Mononuclear cell (primary cell): ENCODE data around the gene CHID1. TPM values are rescaled to one million over a fixed set of nuclear protein-coding genes. Genes with fewer than 3 reads are reported as not detected.

ENCODE experiments used
- H3K27me3 ChIP-seq: 2 replicates; pipeline ENCODE4 v1.6.0; 2011; ENCODE audit warnings: low read length, control low read depth; ENCODE audit not compliant: insufficient read depth
- H3K4me1 ChIP-seq: 2 replicates; pipeline ENCODE4 v1.5.1; 2011; ENCODE audit warnings: mild to moderate bottlenecking, low read length, control low read depth; ENCODE audit not compliant: insufficient read depth
- H3K4me3 ChIP-seq: 2 replicates; pipeline ENCODE4 v1.5.1; 2011; ENCODE audit warnings: mild to moderate bottlenecking, low read length, moderate library complexity
- H3K9me3 ChIP-seq: 2 replicates; pipeline ENCODE4 v1.5.1; 2011; ENCODE audit warnings: low read depth, mild to moderate bottlenecking, control low read depth, low read length
- total RNA-seq: library from RNA; depleted of rRNA; stranded (reverse); fragments of >200 nt; gene quantifications from one replicate; pipeline ENCODE4 v1.2.3, GENCODE V29; 2012

Gene CHID1
- 8.2 TPM for total RNA-seq

DNA sequence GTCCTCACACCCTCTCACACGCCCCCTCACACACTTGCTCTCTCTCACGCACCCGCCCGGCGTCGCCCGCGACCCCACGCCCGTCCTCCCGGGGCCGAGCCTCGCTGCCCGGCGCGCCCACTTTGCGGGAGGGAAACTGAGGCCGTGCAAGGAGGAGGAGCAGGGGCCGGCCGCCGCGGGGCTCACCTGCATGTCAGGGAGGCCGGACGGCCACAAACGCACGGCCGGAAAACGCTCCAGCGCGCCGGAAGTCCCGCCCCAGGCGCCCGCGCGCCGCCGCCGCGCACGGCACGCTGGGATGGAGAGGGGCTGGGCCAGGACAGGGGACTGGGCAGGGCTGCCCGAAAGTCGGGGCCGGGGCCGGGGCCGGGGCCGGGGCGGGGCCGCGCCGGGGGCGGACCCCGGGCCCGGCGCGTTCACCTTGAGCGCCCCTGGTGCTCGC, at the start of gene CHID1:
Gene CHID1 (minus strand): TSS at position 222 of the 442 bp plus-strand sequence. CDS start 5,994 bp downstream, outside the sequence.
- Histone ChIP-seq H3K4me1 (peaks cover 17% of the 10 kb centered on the region), H3K27me3 (no peaks in the 10 kb centered on the region), H3K4me3 (peak within 1 kb of the TSS; percentile 61), H3K9me3 (no peaks in the 10 kb centered on the region)

- no peaks in the 10 kb centered on the region for H3K9me3 ChIP-seq
- peaks cover 6% of the 10 kb centered on the region for H3K4me1 ChIP-seq
- H3K27me3 ChIP-seq = no peaks in the 10 kb centered on the region
- no peak overlapping the region for H3K4me3 ChIP-seq
These were observed 49.0 kb upstream of the CHID1 start for GRCh38 chr11:959608-960007.

DNA sequence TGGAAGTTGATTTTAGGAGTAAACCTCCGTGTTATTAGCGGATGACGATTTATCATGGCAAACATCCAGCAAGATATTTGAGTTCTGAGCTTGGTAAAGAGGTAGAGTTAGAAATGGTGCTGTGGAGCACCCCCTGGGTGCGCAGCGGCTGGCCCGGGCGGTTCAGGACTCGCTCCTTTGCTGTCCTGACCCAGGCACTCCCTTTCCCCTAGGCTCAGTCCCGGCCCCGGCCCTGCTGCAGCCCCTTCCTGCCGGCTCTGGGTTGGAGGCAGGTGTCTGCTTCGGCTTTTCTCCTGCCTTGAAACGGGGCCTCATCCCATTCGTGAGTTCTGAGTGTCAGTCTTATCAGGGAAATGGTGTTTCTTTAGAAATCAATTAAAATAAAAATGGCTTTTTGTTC, 48.4 kb upstream of the CHID1 start:
- Histone ChIP-seq H3K4me1 (peaks cover 6% of the 10 kb centered on the region), H3K9me3 (no peaks in the 10 kb centered on the region), H3K27me3 (no peaks in the 10 kb centered on the region), H3K4me3 (no peak overlapping the region)

DNA sequence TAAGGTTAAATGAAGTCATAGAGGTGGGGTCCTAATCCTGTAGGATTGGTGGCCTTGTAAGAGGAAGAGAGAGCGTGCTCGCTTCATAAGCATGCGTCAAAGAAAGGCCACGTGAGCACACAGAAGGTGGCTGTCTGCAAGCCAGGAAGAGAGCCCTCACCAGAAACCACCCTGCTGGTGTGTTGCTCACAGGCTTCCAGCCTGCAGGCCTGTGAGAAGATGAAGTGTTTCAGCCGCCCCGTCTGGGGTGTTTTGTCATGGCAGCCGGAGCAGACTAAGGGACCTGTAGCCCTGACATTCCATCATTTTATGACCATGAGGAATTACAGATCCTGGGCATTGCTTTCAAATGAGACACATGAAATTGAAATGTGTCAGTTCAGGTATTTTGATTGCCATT, 47.5 kb upstream of the CHID1 start:
- H3K27me3 ChIP-seq = no peaks in the 10 kb centered on the region
- H3K4me1 ChIP-seq = peaks cover 6% of the 10 kb centered on the region
- no peak overlapping the region for H3K4me3 ChIP-seq
- H3K9me3 ChIP-seq = no peaks in the 10 kb centered on the region

DNA sequence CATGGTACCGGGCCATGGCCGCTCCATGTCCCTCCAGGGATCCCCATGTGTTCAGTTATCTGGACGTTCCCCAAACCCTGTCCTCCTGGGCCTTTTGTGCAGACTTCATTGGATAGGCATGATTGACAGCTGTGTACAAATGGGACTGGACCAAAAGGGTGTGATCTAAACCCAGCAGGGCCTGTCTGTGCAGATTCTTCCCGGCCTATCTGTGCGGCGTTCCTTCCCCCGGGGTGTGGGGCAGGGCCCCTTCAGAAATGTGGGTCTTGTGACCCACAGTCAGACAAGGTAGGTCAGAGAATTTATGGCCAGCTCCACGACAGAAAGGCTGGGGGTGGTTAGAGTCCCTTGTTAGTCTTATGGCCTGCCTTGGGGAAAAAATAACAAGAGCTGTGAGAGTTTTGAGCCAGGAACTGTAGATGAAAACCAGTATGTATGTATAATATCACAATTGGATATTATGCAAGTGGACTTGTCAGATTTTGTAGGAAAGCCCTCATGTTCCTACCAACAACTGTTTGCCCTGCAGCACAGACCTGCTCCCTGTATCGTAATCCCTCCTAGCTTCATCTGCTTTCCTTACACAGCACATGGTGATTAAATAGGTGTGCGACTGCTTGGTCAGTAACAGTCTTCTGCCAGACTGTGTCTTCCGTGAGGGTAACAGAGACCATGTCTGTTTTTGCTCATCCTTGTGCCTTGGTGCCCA, 46.8 kb upstream of the CHID1 start:
- Histone ChIP-seq H3K27me3 (no peaks in the 10 kb centered on the region), H3K9me3 (no peaks in the 10 kb centered on the region), H3K4me1 (peaks cover 6% of the 10 kb centered on the region), H3K4me3 (no peak overlapping the region)

DNA sequence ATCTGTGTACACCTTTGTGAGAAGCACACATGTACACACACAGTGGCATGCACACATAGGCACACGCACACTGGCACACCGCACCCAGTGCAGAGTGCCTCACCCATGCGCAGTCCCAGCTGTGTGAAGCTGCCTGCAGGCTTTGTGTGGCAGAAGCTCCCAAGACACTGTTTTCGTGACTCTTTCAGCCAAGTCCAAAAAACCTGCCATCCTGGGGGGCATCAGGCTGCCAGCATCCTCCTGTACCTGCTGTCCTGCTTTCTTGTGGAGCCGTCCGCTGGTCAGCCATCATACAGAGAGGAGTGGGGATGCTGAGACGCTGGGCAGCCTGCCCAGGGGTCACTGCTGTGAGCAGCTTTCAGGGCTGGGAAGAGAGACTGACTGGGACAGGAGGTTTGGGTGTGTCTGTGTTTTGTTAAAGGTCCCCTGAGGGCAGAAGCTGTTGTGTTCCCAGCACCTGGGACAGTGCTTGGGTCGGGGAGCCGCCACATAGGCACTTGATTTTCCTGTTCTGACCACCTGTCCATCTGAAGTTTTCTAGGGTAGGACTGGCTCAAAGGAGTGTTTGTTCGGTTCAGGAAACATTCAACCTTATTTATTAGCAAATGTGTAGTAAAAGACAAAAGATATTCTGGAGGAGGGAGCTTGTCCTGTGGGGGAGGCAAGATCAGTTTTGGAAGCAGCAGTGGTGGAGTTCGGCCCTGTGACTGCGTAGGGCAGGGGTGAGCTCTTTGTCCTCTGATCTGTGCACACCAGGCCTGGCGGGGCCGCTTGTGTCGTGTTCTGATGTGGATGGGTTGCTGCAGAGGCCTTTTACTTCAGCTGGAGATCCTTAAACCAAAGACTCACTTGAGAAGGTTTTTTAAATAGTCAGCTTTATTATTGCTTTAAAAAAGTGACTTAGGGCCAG, 44.8 kb upstream of the CHID1 start:
- no peak overlapping the region for H3K4me3 ChIP-seq
- no peaks in the 10 kb centered on the region for H3K9me3 ChIP-seq
- H3K27me3 ChIP-seq = no peaks in the 10 kb centered on the region
- H3K4me1 ChIP-seq = peaks cover 6% of the 10 kb centered on the region

- H3K9me3 ChIP-seq = no peaks in the 10 kb centered on the region
These were observed 44.0 kb upstream of the CHID1 start for GRCh38 chr11:954392-955153.

DNA sequence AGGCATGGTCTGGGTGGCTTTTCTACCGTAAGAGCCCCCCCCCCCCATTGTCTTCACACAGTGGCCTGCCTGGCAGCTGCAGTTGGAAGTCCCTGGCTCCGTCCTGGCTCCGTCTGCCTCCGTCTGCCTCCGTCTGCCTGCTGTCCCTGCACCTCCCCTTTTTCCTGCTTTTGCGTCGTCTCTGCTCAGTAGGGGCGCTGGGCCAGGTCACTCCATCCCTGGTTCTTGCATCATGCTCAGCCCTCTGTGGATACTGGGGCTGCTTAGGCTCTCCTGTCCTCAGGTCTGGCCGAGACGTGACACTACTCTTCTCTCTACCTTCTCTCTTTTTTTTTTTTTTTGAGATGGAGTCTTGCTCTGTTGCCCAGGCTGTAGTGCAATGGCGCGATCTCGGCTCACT, 42.9 kb upstream of the CHID1 start:
- Histone ChIP-seq H3K4me3 (no peak overlapping the region), H3K4me1 (peaks cover 6% of the 10 kb centered on the region), H3K27me3 (no peaks in the 10 kb centered on the region), H3K9me3 (no peaks in the 10 kb centered on the region)

More at GRCh38 chr11:954392-955153, 44.0 kb upstream of the CHID1 start:
- Histone ChIP-seq H3K4me3 (no peak overlapping the region), H3K4me1 (peaks cover 6% of the 10 kb centered on the region), H3K27me3 (no peaks in the 10 kb centered on the region)

GRCh38 chr11:952406-953385, 42.1 kb upstream of the CHID1 start:
- no peak overlapping the region for H3K4me3 ChIP-seq
- H3K27me3 ChIP-seq = no peaks in the 10 kb centered on the region
- peaks cover 6% of the 10 kb centered on the region for H3K4me1 ChIP-seq
- H3K9me3 ChIP-seq = no peaks in the 10 kb centered on the region

DNA sequence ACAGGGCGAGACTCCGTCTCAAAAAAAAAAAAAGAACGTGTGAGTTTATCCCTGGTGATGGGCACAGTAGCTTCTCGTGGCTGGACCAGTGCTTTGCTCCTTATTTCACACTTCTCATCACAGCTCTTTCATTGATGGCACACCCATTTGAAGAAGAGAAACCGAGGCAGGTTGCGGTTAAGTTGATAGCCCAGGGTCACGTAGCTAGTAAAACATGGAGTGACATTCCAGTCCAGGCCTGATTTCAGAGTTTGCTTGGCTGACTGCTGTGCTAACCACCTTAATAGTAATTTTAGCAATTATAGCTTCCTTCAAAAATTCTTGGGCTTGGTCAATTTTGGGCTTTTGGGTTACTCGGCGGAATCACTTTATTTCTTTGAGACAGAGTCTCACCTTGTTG, 40.9 kb upstream of the CHID1 start:
- no peaks in the 10 kb centered on the region for H3K27me3 ChIP-seq
- peaks cover 6% of the 10 kb centered on the region for H3K4me1 ChIP-seq
- no peak overlapping the region for H3K4me3 ChIP-seq
- H3K9me3 ChIP-seq = no peaks in the 10 kb centered on the region

- no peaks in the 10 kb centered on the region for H3K9me3 ChIP-seq
- no peak overlapping the region for H3K4me3 ChIP-seq
- H3K27me3 ChIP-seq = no peaks in the 10 kb centered on the region
These were observed 37.1 kb upstream of the CHID1 start for GRCh38 chr11:947744-948143.

DNA sequence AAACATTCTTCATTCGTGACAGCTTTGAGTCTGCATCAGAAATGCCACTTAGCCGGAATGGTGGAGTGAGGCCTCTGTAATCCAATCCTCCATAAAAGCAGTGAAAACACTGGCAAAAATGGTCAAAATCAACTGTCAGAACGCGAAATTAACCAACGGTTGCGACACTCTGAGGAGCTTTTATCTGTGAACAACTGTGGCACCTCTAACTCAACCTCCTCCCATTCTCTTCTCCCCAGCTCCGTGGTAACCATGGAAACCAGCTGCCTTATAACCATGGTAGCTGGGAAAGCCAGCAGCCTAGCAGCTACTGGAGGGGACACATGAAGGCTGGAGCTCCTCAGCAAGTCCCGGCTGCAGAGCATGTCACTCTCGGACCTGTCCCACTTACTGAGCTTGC, 35.4 kb upstream of the CHID1 start:
- Histone ChIP-seq H3K4me1 (peaks cover under 1% of the 10 kb centered on the region), H3K9me3 (no peaks in the 10 kb centered on the region), H3K4me3 (no peak overlapping the region), H3K27me3 (no peaks in the 10 kb centered on the region)

More at GRCh38 chr11:947744-948143, 37.1 kb upstream of the CHID1 start:
- no peaks in the 10 kb centered on the region for H3K4me1 ChIP-seq

DNA sequence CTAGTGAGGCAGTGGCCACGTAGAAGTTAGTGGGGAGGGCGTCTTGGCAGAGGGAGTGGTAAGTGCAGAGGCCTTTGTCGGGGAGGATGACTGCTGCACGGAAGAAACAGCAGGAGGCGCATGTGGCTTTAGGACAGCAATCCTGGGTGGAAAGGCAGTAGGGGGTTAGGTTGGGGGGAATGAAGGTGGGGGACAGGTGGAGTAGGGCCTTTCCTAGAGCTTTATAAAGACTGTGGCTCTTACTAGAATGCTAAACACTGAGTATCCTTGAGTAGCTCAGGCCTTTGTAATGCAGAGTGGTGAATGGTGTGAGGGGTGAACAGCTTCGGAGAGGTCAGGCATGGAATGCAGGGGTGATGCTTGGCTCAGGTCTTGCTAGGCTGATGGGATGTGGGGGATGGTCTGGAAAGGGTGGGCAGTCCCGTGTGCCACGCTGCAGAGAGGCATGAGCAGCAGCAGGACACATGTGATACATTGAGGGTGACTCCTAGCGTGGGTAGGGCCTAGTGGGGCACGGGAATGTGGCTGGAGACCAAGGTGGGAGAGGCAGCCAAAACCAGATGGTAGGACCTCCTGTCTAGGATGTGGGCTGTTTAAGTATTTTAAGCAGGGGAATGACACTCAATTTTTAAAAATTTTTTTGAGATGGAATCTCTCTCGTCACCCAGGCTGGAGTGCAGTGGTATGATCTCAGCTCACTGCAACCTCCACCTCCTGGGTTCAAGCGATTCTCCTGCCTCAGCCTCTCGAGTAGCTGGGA, 34.3 kb upstream of the CHID1 start:
- no peaks in the 10 kb centered on the region for H3K27me3 ChIP-seq
- peaks cover 5% of the 10 kb centered on the region for H3K4me1 ChIP-seq
- no peak overlapping the region for H3K4me3 ChIP-seq

More for the DNA sequence above, 34.3 kb upstream of the CHID1 start:
- no peaks in the 10 kb centered on the region for H3K9me3 ChIP-seq
